OCI-LY3 (cell line): ENCODE results near the gene LDB3.

Experiments
- H2AFZ ChIP-seq: fragments of 200-600, 300-600 bp; shearing (Covaris generic); 2 replicates; pipeline ENCODE4 v1.6.0; 2014; ENCODE audit warnings: antibody characterized with exemption, low read depth, low read length
- H3K27ac ChIP-seq: fragments of 200-600, 300-600 bp; sonication (generic); 2 replicates; pipeline ENCODE4 v1.5.1; 2014; ENCODE audit warnings: mild to moderate bottlenecking, low read length, moderate library complexity, mixed read lengths
- H3K27me3 ChIP-seq: fragments of 200-600, 300-600 bp; sonication (generic); 2 replicates; pipeline ENCODE4 v1.6.1; 2014; ENCODE audit warnings: low read depth, low read length, mixed read lengths
- H3K36me3 ChIP-seq: fragments of 200-600, 300-600 bp; sonication (generic); replicated peaks from 2 replicates; pipeline ENCODE3; 2014; ENCODE audit warnings: low read depth, low read length, mixed read lengths
- H3K4me1 ChIP-seq: fragments of 300-600, 200-600 bp; sonication (generic); 2 replicates; pipeline ENCODE4 v1.6.1; 2014; ENCODE audit warnings: low read length, mixed read lengths
- H3K4me2 ChIP-seq: fragments of 200-600, 300-600 bp; sonication (generic); 2 replicates; pipeline ENCODE4 v1.6.1; 2014; ENCODE audit warnings: low read length, mixed read lengths
- H3K4me3 ChIP-seq: fragments of 300-600, 200-600 bp; sonication (generic); 2 replicates; pipeline ENCODE4 v1.5.1; 2014; ENCODE audit warnings: antibody characterized with exemption, mild to moderate bottlenecking, low read length, moderate library complexity
- H3K79me2 ChIP-seq: fragments of 300-600, 200-600 bp; shearing (Covaris generic); 2 replicates; pipeline ENCODE4 v1.6.1; 2014; ENCODE audit warnings: mild to moderate bottlenecking, low read length, mixed read lengths
- H3K9ac ChIP-seq: fragments of 300-600, 200-600 bp; shearing (Covaris generic); 2 replicates; pipeline ENCODE4 v1.6.0; 2014; ENCODE audit warnings: mild to moderate bottlenecking, low read length, moderate library complexity
- H3K9me3 ChIP-seq: fragments of 200-600, 300-600 bp; shearing (Covaris generic); 2 replicates; pipeline ENCODE4 v1.6.1; 2014; ENCODE audit warnings: low read length, mixed read lengths; ENCODE audit not compliant: insufficient read depth
- H4K20me1 ChIP-seq: fragments of 200-600, 300-600 bp; sonication (generic); 2 replicates; pipeline ENCODE4 v1.6.1; 2016; ENCODE audit warnings: low read length, mixed read lengths; ENCODE audit not compliant: insufficient read depth
- CTCF ChIP-seq: fragments of 200-600, 300-600 bp; sonication (generic); IDR thresholded peaks from 2 replicates; pipeline ENCODE4 v1.5.1; 2014; ENCODE audit warnings: antibody characterized with exemption, low read length, low read depth
- EZH2phosphoT487 ChIP-seq: fragments of 200-600 bp; shearing (Covaris generic); IDR thresholded peaks from 2 replicates; pipeline ENCODE4 v1.6.1; 2018; ENCODE audit warnings: antibody characterized with exemption, mixed run types, low read depth

Gene LDB3

GRCh38 chr10:86706401-86706841 lies 38.1 kb downstream of the LDB3 start:
- H3K9ac ChIP-seq = no peak overlapping the region
- no peak overlapping the region for H3K4me2 ChIP-seq
- peaks cover 5% of the 10 kb centered on the region; the same call in 1 of the 2 replicates for H3K4me1 ChIP-seq
- no peak overlapping the region for H3K4me3 ChIP-seq
- H4K20me1 ChIP-seq = no peaks in the 10 kb centered on the region
- no peak overlapping the region for H3K27ac ChIP-seq
- H3K36me3 ChIP-seq = no peaks in the 10 kb centered on the region
- H3K9me3 ChIP-seq = no peaks in the 10 kb centered on the region
- H3K27me3 ChIP-seq = no peaks in the 10 kb centered on the region
- H2AFZ ChIP-seq = no peak overlapping the region
- TF ChIP-seq CTCF (no peak), EZH2phosphoT487 (no peak)
- H3K79me2 ChIP-seq = no peaks in the 10 kb centered on the region

GRCh38 chr10:86706977-86707376 lies 38.7 kb downstream of the LDB3 start:
- H3K4me1 ChIP-seq = peaks cover 5% of the 10 kb centered on the region; the same call in 1 of the 2 replicates

DNA sequence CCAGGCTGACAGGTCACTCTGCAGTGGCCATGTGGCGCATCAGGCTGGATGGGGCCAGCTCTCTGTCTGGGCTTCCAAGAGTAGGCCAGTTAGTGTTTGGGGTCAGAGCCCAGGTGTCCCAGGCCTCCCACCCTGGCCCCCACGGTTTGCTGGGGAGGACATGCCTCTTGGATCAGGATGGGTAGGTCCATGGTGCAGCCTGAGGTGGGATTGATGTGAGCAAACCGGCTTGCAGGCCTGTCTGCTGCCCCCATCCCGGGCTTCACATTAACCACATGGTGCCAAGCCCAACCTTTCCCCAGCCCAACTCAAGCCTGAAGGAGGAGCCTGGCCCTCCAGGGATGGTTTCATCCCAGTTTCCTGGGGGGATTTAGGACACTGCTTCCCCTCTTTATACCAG lies 39.2 kb downstream of the LDB3 start:
- Histone ChIP-seq H3K4me3 (no peak overlapping the region), H3K4me2 (no peak overlapping the region), H3K27me3 (no peaks in the 10 kb centered on the region), H3K4me1 (peaks cover 6% of the 10 kb centered on the region; the same call in 1 of the 2 replicates), H3K9me3 (no peaks in the 10 kb centered on the region), H3K9ac (no peak overlapping the region), H3K36me3 (no peaks in the 10 kb centered on the region), H3K79me2 (no peaks in the 10 kb centered on the region; the same call in 1 of the 2 replicates), H3K27ac (no peak overlapping the region), H2AFZ (no peak overlapping the region), H4K20me1 (no peaks in the 10 kb centered on the region)
- TF ChIP-seq CTCF = no peak
- TF ChIP-seq EZH2phosphoT487 = no peak

More at GRCh38 chr10:86706977-86707376, 38.7 kb downstream of the LDB3 start:
- Histone ChIP-seq H3K9me3 (no peaks in the 10 kb centered on the region), H3K79me2 (no peaks in the 10 kb centered on the region; the same call in 1 of the 2 replicates), H3K4me2 (no peak overlapping the region), H3K27me3 (no peaks in the 10 kb centered on the region), H3K27ac (no peak overlapping the region), H4K20me1 (no peaks in the 10 kb centered on the region), H2AFZ (no peak overlapping the region), H3K4me3 (no peak overlapping the region), H3K36me3 (no peaks in the 10 kb centered on the region), H3K9ac (no peak overlapping the region)
- TF ChIP-seq CTCF (no peak), EZH2phosphoT487 (no peak)

- TF ChIP-seq EZH2phosphoT487 (no peak), CTCF (no peak)
- Histone ChIP-seq H3K4me3 (no peak overlapping the region), H3K9ac (no peak overlapping the region), H3K79me2 (no peaks in the 10 kb centered on the region; the same call in 1 of the 2 replicates), H2AFZ (no peak overlapping the region), H3K27ac (no peak overlapping the region), H3K36me3 (no peaks in the 10 kb centered on the region), H3K4me1 (peaks cover 8% of the 10 kb centered on the region; the same call in 1 of the 2 replicates), H3K4me2 (no peak overlapping the region), H3K9me3 (no peaks in the 10 kb centered on the region), H4K20me1 (no peaks in the 10 kb centered on the region), H3K27me3 (no peaks in the 10 kb centered on the region)
Measured at GRCh38 chr10:86708068-86708782, 39.9 kb downstream of the LDB3 start.
